NCI-H774 (cell line): Measurements from ENCODE around the gene S100A11.

ENCODE experiments used
- DNase-seq: peaks from one replicate; lab custom pipeline; 2025; lab: John Stamatoyannopoulos, UW

Gene S100A11

DNA sequence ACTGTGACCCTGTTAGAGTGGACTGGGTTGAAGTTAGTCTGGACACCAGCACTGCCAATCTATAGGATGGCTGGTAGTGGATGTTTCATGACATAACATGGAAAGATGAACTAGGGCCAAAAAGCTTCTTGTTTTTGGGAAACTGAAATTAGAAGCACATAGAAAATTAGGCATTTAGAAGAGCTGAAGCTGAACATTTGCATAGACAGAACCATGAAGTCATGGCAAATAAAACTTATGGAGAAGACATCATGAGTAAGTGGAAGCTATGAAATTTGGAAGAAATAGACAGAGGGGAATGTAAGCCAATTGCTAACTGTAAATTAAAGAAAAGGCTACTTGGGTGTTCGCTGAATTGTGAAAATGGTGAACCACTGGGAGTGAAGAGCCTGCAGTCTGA lies 2.7 kb upstream of the S100A11 start:
- no peak for DNase-seq

DNA sequence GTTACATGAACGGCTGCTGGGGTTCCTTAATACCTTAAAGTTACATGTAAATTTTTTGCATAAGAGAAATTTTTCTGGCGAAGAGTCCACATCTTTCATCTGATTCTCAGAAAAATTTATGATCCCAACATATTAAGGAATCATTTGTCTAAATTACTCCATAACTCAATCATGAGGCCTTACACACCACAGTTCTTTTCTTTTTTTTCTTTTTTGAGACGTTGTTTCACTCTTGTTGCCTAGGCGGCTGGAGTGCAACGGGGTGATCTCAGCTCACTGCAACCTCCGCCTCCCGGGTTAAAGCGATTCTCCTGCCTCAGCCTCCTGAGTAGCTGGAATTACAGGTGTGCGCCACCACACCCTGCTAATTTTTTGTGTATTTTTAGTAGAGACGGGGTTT lies 2.1 kb upstream of the S100A11 start:
- no peak for DNase-seq

DNA sequence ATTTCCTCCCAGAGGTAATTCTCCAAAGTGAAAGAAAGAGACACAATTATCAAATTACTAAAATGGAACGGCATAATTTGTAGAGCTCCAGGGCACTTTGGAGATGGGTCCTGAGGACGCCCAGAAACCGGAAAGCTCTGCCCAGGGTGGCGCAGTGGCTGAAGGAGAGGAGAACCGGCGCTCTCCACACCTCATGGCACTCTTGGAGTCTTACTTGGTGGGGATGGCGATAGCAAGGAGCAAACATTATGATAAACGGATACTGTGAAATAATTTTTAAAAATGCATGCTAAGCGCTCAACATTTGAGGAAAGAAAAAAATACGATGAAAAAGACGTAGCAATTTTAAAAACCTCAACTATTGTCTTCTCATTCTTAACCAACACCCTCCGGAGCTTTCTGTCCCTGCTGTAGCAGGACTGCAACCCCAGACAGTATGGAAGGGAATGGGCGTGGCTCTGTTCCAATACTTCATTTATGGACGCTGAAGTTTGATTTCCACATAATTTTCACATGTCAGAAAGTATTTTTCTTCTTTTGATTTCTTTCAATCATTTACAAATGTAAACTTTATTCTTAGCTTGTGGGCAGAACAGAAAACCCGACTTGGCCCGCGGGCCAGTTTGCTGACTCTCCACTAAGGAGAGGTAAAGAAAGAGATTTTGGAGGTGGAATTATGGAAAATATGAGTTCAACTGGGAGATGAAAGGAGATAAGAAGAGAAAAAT lies 1.1 kb downstream of the S100A11 start:
- DNase-seq = no peak

DNA sequence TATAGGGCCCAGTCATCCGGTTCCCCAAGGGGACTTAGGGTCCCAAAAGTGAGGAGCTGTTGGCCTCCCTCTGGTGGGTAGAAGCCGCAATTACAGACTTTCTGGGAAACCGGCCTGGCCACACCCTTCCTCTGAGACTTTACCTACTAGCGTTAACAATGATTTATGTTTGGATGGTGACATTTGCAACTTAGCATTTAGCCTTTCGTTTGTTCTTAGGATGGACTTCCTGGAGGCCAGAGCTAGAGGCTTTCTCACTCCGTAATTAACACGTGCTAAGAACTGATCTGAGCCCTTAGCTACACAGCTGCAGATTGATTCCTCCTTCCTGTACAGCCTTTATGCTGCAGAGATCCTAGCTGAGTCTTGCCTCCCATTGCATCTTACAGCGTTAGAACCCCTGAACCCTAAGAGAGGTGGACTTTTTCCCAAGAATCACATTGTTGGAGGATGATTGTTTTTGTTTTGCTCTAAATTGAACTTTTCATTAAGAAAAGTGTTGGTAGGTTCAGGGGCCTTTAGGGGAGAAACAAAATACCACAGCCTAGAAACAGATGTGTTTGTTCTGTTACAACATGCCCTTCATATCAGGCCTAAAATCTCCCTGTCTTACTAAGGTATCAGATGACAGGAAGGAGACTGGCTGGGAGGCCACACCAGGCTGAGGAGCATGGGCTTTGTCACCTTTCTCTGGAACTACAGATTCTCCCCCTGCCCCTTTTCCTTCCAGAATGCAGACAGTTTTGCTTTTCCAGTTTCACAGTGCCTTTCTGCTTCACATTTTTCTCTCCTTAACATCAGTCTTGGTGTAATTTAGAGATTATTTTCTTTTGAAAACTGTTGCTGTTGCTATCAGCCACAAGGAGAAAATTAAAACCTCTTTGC lies 1.9 kb downstream of the S100A11 start:
- DNase-seq = peak; percentile 26

DNA sequence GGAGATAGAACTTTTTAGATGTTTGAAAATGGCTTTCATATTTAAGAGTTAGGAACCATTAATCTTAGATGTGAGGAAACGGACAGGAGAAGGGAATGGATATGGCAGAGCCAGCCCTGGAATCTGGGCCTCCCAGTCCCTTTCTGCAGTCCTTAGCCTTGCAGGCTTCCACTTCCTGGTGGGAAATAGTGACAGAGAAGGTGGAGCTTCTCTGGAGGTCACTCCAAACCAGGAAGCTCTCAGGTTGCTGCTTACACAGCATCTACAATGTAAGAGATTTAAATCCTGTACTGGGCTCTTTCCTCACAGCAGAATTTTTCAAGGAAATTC lies 2.5 kb downstream of the S100A11 start:
- DNase-seq = no peak

DNA sequence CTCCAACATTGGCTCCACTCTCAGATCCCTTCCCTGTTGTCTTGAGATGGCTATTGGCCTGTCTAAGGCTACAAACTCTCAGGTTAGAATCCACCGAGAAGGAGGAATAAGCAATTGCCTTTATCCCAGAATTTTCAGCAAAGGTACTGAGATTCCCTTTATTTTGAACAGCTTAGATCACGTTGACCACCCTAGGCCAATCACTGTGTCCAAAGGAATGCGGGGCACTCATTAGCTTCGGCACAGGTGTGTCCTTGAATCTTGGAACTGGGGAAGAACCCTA lies 6.9 kb downstream of the S100A11 start:
- no peak for DNase-seq

DNA sequence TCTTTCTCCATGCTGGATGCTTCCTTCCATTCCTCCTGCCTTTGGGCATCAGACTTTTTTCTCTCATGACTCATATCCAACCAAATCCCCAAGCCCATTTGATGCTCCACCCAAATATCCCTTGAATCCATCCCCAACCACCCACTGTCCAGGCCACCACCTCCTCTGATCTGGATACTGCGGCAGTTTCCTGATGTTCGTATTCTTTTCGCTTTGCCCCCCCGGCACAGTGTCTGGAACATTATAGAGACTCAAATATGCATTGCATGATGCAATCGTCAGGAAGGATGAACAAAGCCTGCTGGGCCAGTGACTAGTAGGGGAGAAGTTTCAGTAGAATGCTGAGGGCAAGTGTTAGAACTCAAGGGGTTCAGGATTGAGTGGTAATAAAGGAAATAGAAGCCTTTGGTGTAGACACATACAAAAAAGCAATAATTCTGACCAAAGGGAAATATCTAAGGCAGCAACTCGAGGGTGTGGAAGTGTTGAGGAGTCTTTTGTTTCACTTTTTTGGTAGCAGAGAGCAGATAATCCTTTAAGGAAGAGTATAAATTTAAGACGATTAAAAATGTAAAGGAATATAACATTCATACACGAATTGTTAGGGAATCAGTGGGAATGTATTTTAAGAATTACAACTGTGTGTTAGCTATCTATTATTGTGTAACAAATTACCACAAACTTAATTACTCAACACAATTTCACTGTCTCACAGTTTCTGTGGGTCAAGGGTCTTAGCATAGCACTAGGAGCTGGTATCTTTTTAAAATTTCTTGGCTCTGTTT lies 7.5 kb downstream of the S100A11 start:
- no peak for DNase-seq

DNA sequence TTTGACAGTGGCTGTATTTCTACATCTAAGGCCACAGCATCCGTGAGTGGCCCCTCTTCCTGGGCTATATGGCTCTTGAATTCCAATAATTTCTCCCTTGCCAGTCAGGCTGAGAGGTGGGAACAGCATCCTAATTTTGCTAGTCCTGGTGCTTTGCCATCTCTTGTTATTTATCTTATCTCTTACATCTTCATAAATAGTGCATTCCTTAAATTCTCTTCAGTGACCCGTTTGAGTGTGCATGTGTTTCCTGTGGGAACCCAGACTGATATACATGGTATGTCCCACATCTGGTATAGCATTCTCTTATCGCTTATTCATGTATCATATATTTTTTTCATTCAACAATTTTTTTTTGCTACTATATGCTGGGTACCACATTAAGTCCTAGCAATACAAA lies 9.9 kb downstream of the S100A11 start:
- no peak for DNase-seq

DNA sequence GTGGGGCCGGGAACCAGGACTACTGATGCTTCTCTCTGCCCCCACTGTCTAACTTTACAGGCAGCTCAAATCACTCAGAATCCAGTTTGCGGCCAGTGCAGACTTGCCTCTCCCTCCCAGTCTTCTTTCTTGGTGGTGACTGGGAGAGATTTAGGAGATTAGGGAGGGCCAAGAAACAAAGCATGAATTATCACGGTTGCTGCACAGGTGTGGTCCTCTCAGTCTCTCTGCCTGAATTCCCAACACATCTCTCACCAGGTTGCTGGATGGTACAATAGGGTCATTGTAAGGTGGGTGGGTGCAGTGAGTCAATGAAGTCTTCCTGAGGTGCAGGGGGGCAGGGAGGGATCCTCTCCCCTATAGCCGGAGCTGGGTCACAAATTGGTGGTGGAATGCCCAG lies 12.6 kb downstream of the S100A11 start:
- DNase-seq = no peak

DNA sequence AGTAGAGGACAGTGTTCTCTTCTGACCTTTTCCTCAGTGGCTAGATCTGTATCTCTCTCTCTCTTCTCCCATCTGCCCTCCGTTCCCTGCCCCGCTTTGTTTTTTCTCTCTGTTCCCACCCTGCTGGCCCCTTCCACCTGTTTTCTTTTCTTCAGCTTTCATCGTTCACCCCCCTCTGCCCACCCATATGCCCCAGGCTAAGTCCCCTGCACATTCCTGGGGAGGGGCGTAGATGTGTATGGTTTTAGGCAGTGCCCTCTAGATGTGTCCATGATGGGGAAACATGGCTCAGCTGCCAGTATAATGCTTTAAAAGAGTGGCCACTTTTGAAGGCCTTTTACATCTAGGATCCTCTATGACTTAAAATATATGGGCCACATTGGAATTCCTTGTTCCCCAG lies 13.6 kb downstream of the S100A11 start:
- no peak for DNase-seq

DNA sequence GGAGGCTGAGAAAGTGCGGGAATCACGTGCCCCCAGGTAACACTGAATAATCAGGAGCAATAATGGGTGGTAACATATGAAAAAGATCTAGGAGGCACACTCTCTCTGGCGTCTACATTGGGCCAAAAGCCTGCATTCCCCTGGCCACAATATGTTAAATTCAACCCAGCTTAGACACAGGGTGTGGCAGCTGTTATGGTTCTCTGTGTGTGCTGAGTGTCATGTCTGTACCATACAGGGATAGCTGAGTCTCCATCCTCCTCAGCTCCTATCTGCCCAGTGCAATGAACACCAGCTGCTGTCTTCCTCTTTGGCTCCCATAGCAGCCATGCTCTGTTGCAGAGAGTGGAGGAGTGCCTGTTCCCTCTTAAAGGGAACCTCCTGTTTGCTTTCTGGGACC lies 14.3 kb downstream of the S100A11 start:
- DNase-seq = no peak

DNA sequence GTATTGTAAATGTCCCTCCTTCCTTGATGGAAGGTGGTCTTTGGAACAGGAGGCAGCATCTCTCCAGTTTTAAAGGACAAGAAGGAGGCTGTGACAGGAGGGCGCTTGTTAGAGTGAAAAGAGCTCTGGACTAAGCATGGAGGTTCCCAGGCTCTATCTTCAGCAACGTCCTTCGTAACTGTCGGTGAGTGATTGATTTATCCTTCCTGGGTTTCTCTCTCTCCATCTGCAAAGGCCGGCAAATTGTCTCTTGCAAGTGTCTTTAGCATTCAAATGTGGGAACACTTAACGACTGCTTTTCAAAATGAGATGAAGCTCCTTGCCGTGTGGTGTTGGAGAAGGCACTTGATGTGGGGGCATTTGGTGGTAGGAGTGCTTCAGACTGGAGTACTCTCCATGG lies 15.2 kb downstream of the S100A11 start:
- DNase-seq = no peak

DNA sequence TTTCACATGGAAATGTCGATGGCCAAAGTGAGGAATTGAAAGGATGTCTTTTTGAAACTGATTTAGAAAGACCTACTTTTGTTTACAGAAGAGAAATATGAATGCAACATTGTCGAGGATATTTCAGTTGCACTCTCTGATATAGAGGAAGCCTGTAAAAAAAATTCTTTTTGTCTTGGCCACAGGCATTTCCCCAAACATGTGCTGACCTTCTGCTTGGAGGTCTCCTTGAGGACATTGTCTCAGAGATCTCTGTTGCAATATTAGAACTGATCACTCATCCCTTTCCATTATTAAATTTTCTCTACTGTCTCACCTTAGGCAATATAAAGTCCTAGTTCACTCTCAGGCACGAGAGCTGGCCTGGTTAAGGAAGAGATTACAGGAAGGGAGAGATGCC lies 16.0 kb downstream of the S100A11 start:
- no peak for DNase-seq

DNA sequence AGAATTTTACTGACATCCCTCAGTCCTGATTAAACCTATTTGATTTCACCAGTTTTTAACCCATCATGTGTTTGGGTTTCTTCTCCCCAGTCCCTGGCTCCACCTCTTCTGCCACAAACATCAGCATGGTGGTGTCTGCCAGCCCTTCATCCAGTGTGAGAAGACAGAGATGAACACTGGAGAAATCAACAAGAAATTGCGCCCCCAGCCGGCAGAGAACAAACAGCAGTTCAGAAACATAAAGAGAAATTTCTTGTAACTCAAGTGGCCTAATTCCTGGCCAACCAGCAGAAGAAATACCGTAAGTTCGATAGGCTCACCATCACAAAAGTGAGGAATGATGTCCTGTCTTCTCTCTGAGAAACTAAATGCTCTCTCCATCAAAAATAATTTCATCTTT lies 18.3 kb downstream of the S100A11 start:
- DNase-seq = no peak

DNA sequence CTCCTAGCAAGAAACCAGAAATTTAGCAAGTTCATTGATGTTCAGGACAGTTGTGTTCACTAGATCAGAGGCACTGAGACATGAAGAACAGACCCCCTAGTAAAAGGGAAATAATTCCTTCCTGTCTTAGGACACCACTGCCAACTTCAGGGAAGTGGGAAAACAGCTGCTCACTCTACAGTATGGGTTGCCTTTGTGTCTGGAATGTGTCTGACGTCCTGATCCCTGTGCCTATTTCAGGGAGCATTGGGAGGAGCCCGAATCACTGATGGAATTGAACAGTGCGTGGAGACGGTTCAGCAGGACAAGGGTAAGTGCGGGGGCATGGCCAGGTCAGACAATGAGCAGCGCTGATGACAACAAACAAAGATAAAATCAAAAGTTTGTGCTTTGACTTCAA lies 21.0 kb downstream of the S100A11 start:
- DNase-seq = no peak

DNA sequence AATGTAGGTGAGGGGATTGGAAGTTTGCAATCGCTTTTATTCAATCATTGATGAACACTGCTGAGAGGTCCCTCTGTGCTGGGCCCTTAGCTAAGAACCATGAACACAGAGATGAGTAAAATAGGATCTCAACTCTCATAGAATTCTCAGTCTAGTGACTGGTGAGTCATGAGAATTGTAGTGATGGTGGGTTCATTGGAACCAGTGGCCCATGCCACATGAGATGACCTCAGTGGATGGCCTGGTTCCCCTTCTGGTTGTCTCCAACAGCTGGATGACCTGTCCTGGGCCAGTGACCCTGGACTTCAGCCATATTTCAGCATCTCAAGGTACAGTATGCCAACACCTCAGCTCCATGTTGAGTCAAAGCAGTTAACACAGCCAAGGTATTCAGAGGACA lies 21.9 kb downstream of the S100A11 start:
- no peak for DNase-seq

DNA sequence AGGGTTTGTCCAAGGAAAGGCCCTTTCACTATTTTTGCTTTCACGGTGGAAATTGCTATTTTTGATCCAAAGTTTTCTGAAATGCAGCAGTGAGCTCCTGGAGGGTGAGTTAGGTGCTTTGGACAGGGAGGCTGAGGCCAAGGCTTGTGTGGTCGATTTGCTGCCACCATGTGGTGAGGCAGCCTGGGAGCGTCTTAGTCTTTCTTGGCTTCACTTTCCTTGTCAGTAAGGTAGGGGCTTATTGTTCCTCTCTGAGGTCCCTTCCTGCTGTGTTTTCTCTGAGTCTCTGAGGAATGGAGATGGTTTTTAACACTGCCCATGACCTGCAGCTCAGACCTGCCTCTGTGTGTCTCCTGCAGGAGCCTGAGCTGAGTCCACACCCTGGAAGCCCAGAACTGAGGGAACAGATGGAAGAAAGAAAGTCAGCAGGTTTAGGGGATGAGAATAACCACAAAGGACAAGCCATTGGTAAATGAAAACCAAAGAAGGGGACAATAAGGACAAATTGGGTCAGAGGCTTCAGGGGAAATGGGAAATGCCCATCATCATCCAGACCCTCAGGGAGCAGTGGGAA lies 23.1 kb downstream of the S100A11 start:
- DNase-seq = no peak

DNA sequence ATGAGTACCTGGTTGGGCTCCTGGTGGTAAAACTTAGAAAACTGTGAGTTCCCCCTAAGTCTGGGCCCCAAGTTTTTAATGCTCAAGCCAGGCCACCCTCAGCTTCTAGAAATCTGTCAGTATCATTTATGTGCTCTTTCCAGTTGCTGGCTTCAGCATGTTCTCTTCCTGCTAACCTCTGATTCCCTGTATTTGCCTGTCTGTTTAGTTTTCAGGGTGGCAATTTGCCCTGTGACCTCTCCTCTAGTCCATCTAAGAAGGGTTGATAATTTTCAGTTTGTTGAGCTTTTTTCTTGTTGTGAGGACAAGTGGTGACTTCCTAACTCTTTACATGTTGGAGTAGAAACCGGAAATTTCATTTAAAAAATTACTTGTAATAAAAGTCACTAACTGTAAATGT lies 27.1 kb downstream of the S100A11 start:
- DNase-seq = no peak

DNA sequence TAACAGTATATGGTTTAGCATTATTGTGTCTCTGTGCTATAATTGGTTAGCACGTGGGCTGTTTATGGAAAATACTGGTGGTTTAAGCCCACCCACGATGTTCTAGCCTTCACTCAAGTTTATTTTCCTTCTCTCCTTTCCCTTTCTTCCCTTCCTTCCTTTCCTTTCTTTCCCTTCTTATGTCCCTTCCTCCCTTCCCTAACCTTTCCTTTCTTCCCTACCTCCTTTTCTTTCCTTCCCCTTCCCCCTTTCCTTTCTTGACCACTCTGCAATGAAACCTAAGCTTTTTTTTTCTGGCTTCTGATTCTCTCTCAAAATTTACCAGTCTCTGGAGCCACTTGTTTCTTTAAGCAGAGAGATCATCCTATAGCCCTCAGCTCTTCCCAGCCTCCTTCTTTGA lies 29.8 kb downstream of the S100A11 start:
- no peak for DNase-seq

DNA sequence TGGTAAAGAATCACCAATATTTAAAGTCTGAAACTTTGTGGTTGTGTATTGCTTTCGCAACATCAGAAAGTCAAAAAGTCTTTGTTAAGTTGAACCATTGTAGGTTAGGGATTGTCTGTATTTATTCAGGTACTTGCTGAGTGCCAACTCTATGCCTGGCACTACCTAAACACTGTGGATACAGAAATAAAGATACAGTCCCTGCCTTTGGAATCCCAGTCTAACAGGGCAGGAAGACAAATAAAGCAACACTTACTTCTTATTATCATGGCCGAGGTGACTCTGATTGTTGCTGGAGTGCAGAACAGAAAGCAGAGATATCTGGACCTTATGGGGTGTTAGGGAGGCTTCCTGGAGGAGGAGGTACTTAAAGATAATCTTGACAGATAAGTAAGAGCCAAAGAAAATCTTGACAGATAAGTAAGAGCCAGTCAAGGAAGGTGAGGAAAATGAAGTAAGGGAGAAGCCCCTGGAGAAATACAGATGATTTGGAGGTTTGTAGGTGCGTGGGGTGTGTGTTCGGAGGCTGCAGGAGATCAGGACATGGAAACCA lies 31.4 kb downstream of the S100A11 start:
- DNase-seq = no peak

DNA sequence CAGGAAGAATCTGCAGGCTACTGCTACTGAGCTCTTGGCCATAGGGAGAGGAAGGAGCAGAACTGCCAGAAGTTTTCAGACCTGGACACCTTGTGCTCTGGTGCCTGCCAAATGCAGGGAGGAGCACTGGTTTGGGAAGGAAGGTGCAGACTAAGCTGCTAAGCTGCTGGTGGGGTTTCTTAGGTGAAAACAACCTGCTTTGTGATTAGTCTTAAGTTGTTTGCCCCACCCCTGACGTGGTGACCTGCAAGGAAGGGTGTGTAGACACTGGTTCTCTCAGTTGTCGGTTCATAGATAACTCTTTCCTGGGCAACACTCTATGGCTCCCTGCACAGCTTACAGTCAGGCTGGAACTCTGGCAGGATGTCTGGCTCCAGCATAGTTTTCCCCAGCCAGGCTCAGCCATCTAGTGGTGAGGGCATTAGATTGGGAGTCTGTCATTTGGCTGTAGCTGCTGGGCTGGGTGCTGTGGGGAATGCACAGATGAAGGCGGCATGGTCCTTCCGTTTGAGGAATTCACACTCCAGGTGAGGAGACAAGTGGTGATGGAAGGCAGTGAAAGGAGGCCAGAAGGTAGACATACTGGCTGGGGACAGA lies 32.9 kb downstream of the S100A11 start:
- no peak for DNase-seq

DNA sequence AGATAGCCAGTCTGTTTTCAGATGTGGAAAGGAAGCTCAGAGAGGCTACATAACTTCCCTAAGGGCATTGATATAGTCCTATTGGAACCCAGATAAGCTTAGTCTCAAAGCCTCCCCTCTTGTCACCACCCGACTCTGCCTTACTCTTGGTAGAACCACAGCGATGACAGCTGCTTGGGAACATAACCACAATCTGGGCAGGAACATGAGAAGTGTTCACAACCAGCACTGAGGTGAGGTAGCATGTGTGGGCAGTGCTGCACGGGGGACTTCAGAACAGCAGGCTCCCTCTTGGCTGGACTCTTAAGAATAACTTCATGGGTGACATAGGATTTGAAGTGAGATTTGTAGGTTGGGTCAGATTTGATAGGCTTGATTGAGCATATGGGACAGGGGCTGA lies 33.8 kb downstream of the S100A11 start:
- no peak for DNase-seq
